K562 (cell line): ENCODE measurements around the gene C4orf51. TPM values are rescaled to one million over a fixed set of nuclear protein-coding genes. Genes with fewer than 3 reads are reported as not detected.

ENCODE experiments used
- ATAC-seq: fragments of 200-7000 bp; cut with Tn5 transposase; 3 replicates; pipeline ENCODE4 v1.9.1; 2020; ENCODE audit warnings: moderate library complexity
- BruUV-seq: library from RNA; stranded (reverse); fragments of 400-500 nt; replicated peaks from 2 replicates; lab custom pipeline; 2021; lab: Mats Ljungman, UMichigan
- CTCF ChIA-PET: fragments of 300-600 bp; formaldehyde crosslinking; extraction: SDS; loops from one replicate; lab custom pipeline; 2021; ENCODE audit warnings: low intra/inter-chr PET ratio; lab: Yijun Ruan, JAX
- POLR2A ChIA-PET: fragments of 300-600, 350-650 bp; sonication (Branson Sonifier 250); formaldehyde crosslinking; extraction: SDS; loops from one replicate; lab custom pipeline; 2021; ENCODE audit warnings: antibody characterized with exemption, inconsistent platforms; lab: Yijun Ruan, JAX
- DNase-seq, 4 experiments: peaks; one replicate each; pipeline versions ENCODE4 v3.0.0 to v3.0.0-alpha.2; 2011 to 2018; ENCODE audit warnings: low spot score in 3 of 4, mixed read lengths in 3 of 4; ENCODE audit errors: extremely low read depth in 1 of 4
- FAIRE-seq: peaks from 2 replicates; lab custom pipeline; 2011; peaks lifted over from hg19 to GRCh38; lab: Jason Lieb, UNC
- H2AFZ ChIP-seq: 2 replicates; pipeline ENCODE4 v1.6.0; 2011; ENCODE audit warnings: low read depth, low read length, control low read depth, inconsistent platforms
- H3K27ac ChIP-seq: fragments of 200-600 bp; 3 replicates; pipeline ENCODE4 v1.8.0; 2011; ENCODE audit warnings: low read depth, mild to moderate bottlenecking, control low read depth, inconsistent platforms, low read length, moderate library complexity, mixed read lengths; ENCODE audit errors: extremely low read depth
- H3K27me3 ChIP-seq, 2 experiments: fragments of 300-600 bp in 1 of 2; 2 replicates in 1 of 2; 3 replicates in 1 of 2; pipeline versions ENCODE4 v1.6.0 to v1.8.0; 2011; ENCODE audit warnings: inconsistent platforms in 2 of 2, low read length in 2 of 2, mild to moderate bottlenecking in 1 of 2, mixed read lengths in 1 of 2, moderate library complexity in 1 of 2; ENCODE audit not compliant: control insufficient read depth in 2 of 2, insufficient read depth in 2 of 2
- H3K36me3 ChIP-seq: fragments of 300-600 bp; 3 replicates; pipeline ENCODE4 v1.8.0; 2011; ENCODE audit warnings: mild to moderate bottlenecking, low read length, inconsistent platforms; ENCODE audit not compliant: control insufficient read depth, insufficient read depth
- H3K4me1 ChIP-seq, 2 experiments: fragments of 200-600 bp in 1 of 2; replicated peaks in 1 of 2; 2 replicates in 1 of 2; 3 replicates in 1 of 2; pipeline versions ENCODE4 v1.5.1 to v1.8.0; 2011; ENCODE audit warnings: inconsistent platforms in 2 of 2, low read length in 2 of 2, mild to moderate bottlenecking in 1 of 2, mixed read lengths in 1 of 2, moderate library complexity in 1 of 2; ENCODE audit not compliant: control insufficient read depth in 2 of 2, insufficient read depth in 2 of 2
- H3K4me2 ChIP-seq: 2 replicates; pipeline ENCODE4 v1.6.1; 2011; ENCODE audit warnings: low read length, control low read depth, inconsistent platforms, mixed read lengths; ENCODE audit not compliant: insufficient read depth
- H3K4me3 ChIP-seq: fragments of 200-600 bp; sonication (generic), shearing (Covaris generic); 2 replicates; pipeline ENCODE4 v1.5.1; 2016; ENCODE audit warnings: control low read depth, inconsistent platforms
- H3K79me2 ChIP-seq: fragments of 200-600 bp; 3 replicates; pipeline ENCODE4 v1.8.0; 2011; ENCODE audit warnings: low read length, inconsistent platforms; ENCODE audit not compliant: control insufficient read depth, insufficient read depth
- H3K9ac ChIP-seq, 2 experiments: 2 replicates each; pipeline versions ENCODE4 v1.6.0 to v1.6.1; 2011; ENCODE audit warnings: low read depth in 2 of 2, low read length in 2 of 2, control low read depth in 1 of 2, inconsistent platforms in 1 of 2, mild to moderate bottlenecking in 1 of 2, mixed read lengths in 1 of 2; ENCODE audit not compliant: insufficient read depth in 1 of 2
- H3K9me1 ChIP-seq: one replicate; pipeline ENCODE4 v1.6.0; 2011; ENCODE audit warnings: inconsistent platforms, mild to moderate bottlenecking, low read length, moderate library complexity; ENCODE audit not compliant: control insufficient read depth, insufficient read depth
- H3K9me3 ChIP-seq: replicated peaks from 2 replicates; pipeline ENCODE4 v1.5.1; 2011; ENCODE audit warnings: low read depth, low read length, inconsistent platforms; ENCODE audit not compliant: control insufficient read depth, insufficient read depth
- H4K20me1 ChIP-seq: replicated peaks from 2 replicates; pipeline ENCODE4 v1.6.1; 2011; ENCODE audit warnings: low read length, inconsistent platforms, mixed read lengths; ENCODE audit not compliant: control insufficient read depth, insufficient read depth
- ATF7 ChIP-seq: fragments of 450-650 bp; IDR thresholded peaks from 2 replicates; pipeline ENCODE4 v1.7.1; 2014; ENCODE audit warnings: mild to moderate bottlenecking, moderate library complexity
- BCLAF1 ChIP-seq, 2 experiments: fragments of 450-650 bp in 1 of 2; IDR thresholded peaks; 2 replicates each; pipeline ENCODE4 v1.6.1; 2011 to 2017; ENCODE audit warnings: low read depth in 2 of 2, antibody characterized with exemption in 1 of 2, borderline replicate concordance in 1 of 2, low read length in 1 of 2, mild to moderate bottlenecking in 1 of 2, mixed read lengths in 1 of 2; ENCODE audit not compliant: control insufficient read depth in 1 of 2
- BRD4 ChIP-seq: fragments of 200-600 bp; sonication (generic); IDR thresholded peaks from 2 replicates; pipeline ENCODE4 v1.6.1; 2017; ENCODE audit warnings: inconsistent platforms
- CBX5 ChIP-seq: IDR thresholded peaks from 2 replicates; pipeline ENCODE4 v1.6.1; 2014; ENCODE audit warnings: low read depth, borderline replicate concordance
- E2F3 ChIP-seq: fragments of 250-450 bp; sonication (Bioruptor Pico); IDR thresholded peaks from 2 replicates; pipeline ENCODE4 v1.4.0; 2020; ENCODE audit warnings: mild to moderate bottlenecking
- E2F8 ChIP-seq: fragments of 450-650 bp; IDR thresholded peaks from 2 replicates; pipeline ENCODE4 v1.7.1; 2018; ENCODE audit warnings: mild to moderate bottlenecking, low read depth; ENCODE audit not compliant: partially characterized antibody
- HMBOX1 ChIP-seq: sonication (generic); IDR thresholded peaks from 2 replicates; pipeline ENCODE4 v1.6.1; 2016
- ID3 ChIP-seq, 2 experiments: fragments of 250-450 bp in 1 of 2; fragments of 450-650 bp in 1 of 2; sonication (Bioruptor Pico) in 1 of 2; IDR thresholded peaks; 2 replicates each; pipeline versions ENCODE4 v1.6.1 to v1.8.0; 2016 to 2021; ENCODE audit warnings: mild to moderate bottlenecking in 2 of 2, moderate library complexity in 2 of 2, missing compliant biosample characterization in 1 of 2, missing genetic modification characterization in 1 of 2
- NFATC3 ChIP-seq: fragments of 450-650 bp; IDR thresholded peaks from 2 replicates; pipeline ENCODE4 v1.6.1; 2017; ENCODE audit warnings: mild to moderate bottlenecking
- NRF1 ChIP-seq, 2 experiments: fragments of 450-650 bp; IDR thresholded peaks in 1 of 2; conservative IDR thresholded peaks in 1 of 2; 2 replicates each; pipeline ENCODE4 v1.6.1; 2014; ENCODE audit warnings: mild to moderate bottlenecking in 2 of 2
- SNIP1 ChIP-seq: fragments of 450-650 bp; IDR thresholded peaks from 2 replicates; pipeline ENCODE4 v1.7.1; 2017; ENCODE audit warnings: low read depth, mild to moderate bottlenecking
- WGBS: fragments of 100-300 bp; shearing (Covaris generic); methylation state at CpG from one replicate; pipeline ENCODE4 v1.1.6; 2016; ENCODE audit warnings: low coverage, mixed read lengths; ENCODE audit not compliant: insufficient coverage; ENCODE audit errors: missing lambda C conversion rate; 5-methylcytosine and 5-hydroxymethylcytosine counted together
- in situ Hi-C: fragments of 300-500 bp; cut with MboI; formaldehyde crosslinking; loops from 4 replicates; pipeline ENCODE4 v1.15.0; 2018; ENCODE audit warnings: inconsistent platforms, mixed read lengths
- intact Hi-C: fragments of 100-400 bp; cut with micrococcal nuclease; formaldehyde crosslinking; loops from 2 replicates; pipeline ENCODE4 v1.14.2; 2022
- polyA plus RNA-seq, 8 experiments: library from polyadenylated mRNA; depleted of rRNA in 4 of 8; stranded (reverse) in 5 of 8; unstranded in 3 of 8; fragments of >200 nt; fragmentation: Nextera tagmentation in 2 of 8; fragmentation: Illumina TruSeq in 1 of 8; extraction: Ambion mirVana in 2 of 8; extraction: Trizol in 1 of 8; gene quantifications; 2 replicates each; pipeline versions ENCODE4 v1.2.1 to v1.2.3, GENCODE V29; 2011 to 2014; ENCODE audit warnings: inconsistent platforms in 1 of 8, missing spikeins in 1 of 8
- total RNA-seq, 7 experiments: library from RNA; depleted of rRNA in 6 of 7; stranded (reverse); fragments of >200 nt in 6 of 7; fragmentation: Illumina TruSeq in 2 of 7; extraction: Trizol in 2 of 7; gene quantifications; 2 replicates each; pipeline versions ENCODE4 v1.2.1 to v1.2.3, GENCODE V29; 2011 to 2021; ENCODE audit warnings: low replicate concordance in 1 of 7

C4orf51 gene
- total and polyA plus RNA-seq, 9 of the 15 experiments (the other 6 are each of a cell fraction or from before 2014, with no cell fraction given), result not detected

GRCh38 chr4:145740806-145741205, 60.9 kb downstream of the C4orf51 start:
- no TSS peak for BruUV-seq
- intact Hi-C loops (no loop called here), in situ Hi-C loops (no loop called here)
- CTCF ChIA-PET, result no interaction called here
- FAIRE-seq (no peak), ATAC-seq (no peak), DNase-seq (no peak)
- Histone ChIP-seq H3K9me1 (no peaks in the 10 kb centered on the region), H3K4me1 (no peaks in the 10 kb centered on the region), H3K9me3 (no peaks in the 10 kb centered on the region), H4K20me1 (no peaks in the 10 kb centered on the region), H3K4me2 (no peak overlapping the region), H3K4me3 (no peak overlapping the region), H3K27me3 (peaks cover 0 to 2% of the 10 kb centered on the region in 2 experiments; a peak in 1 of 5 replicates), H3K9ac (no peak overlapping the region), H3K79me2 (no peaks in the 10 kb centered on the region), H3K27ac (no peak overlapping the region), H2AFZ (no peak overlapping the region), H3K36me3 (no peaks in the 10 kb centered on the region)
- POLR2A ChIA-PET, result no interaction called here
- WGBS, result 0% methylated on average over 2 of the region's 2 CpGs
- TF ChIP-seq NRF1 (conservative IDR thresholded peaks at IDR 0.05 in 1 of 2, IDR thresholded peaks at IDR 0.05 in 1 of 2) (no peak), E2F8 (no peak), HMBOX1 (no peak), NFATC3 (no peak), ATF7 (no peak), BRD4 (no peak), SNIP1 (no peak), CBX5 (no peak), BCLAF1 (IDR thresholded peaks at IDR 0.05; ENCODE audit: borderline replicate concordance in 1 of 2, control insufficient read depth in 1 of 2, low read depth in 2 of 2, low read length in 1 of 2) (no peak), E2F3 (no peak), ID3 (CRISPR knock-in tag; IDR thresholded peaks at IDR 0.05) (no peak), ID3 (tag; IDR thresholded peaks at IDR 0.05) (no peak)
